H1 (cell line): ENCODE data around the gene DRGX. TPM values are rescaled to one million over a fixed set of nuclear protein-coding genes. Genes with fewer than 3 reads are reported as not detected.

Experiments used
- BRCA1 ChIP-seq: IDR thresholded peaks from 2 replicates; pipeline ENCODE4 v1.6.1; 2012; ENCODE audit warnings: low read depth, low read length, improper control_type of control experiment
- CHD1 ChIP-seq: IDR thresholded peaks from 2 replicates; pipeline ENCODE4 v1.6.1; 2012; ENCODE audit warnings: low read depth, low read length, improper control_type of control experiment
- CHD7 ChIP-seq: fragments of 300-600 bp; sonication (generic); IDR thresholded peaks from 2 replicates; pipeline ENCODE4 v1.7.1; 2012; ENCODE audit warnings: low read length, moderate library complexity, mild to moderate bottlenecking, inconsistent platforms; ENCODE audit not compliant: insufficient replicate concordance
- RAD21 ChIP-seq, 2 experiments: IDR thresholded peaks in 1 of 2; conservative IDR thresholded peaks in 1 of 2; 2 replicates each; pipeline ENCODE4 v1.6.1; 2011; ENCODE audit warnings: low read depth in 2 of 2, low read length in 2 of 2, improper control_type of control experiment in 1 of 2, inconsistent platforms in 1 of 2, mild to moderate bottlenecking in 1 of 2, moderate library complexity in 1 of 2
- RNF2 ChIP-seq: fragments of 200-900, 300-1000 bp; sonication (generic); IDR thresholded peaks from 2 replicates; pipeline ENCODE4 v1.7.1; 2016; ENCODE audit warnings: borderline replicate concordance, low read depth, mild to moderate bottlenecking, antibody characterized with exemption, low read length; ENCODE audit not compliant: poor library complexity, severe bottlenecking; ENCODE audit errors: missing control alignments
- RXRA ChIP-seq: IDR thresholded peaks from 2 replicates; pipeline ENCODE4 v1.6.1; 2011; ENCODE audit warnings: low read depth, mild to moderate bottlenecking, low read length, moderate library complexity; ENCODE audit not compliant: insufficient read depth
- SRF ChIP-seq: IDR thresholded peaks from 2 replicates; pipeline ENCODE4 v1.6.1; 2011; ENCODE audit warnings: mild to moderate bottlenecking, low read depth, low read length, moderate library complexity
- TAF7 ChIP-seq: optimal IDR thresholded peaks from 2 replicates; pipeline ENCODE3; 2011; ENCODE audit warnings: low read depth, mild to moderate bottlenecking, inconsistent platforms, low read length, moderate library complexity, borderline replicate concordance
- polyA plus RNA-seq, 7 experiments: library from polyadenylated mRNA; depleted of rRNA in 3 of 7; stranded (reverse) in 5 of 7; unstranded in 2 of 7; fragments of >200 nt in 5 of 7; fragments of 200-250 nt in 2 of 7; gene quantifications; 1 replicate in 5 of 7; 2 replicates in 1 of 7; 4 replicates in 1 of 7; pipeline versions ENCODE4 v1.2.1 to v1.2.3, GENCODE V29; 2011 to 2013; ENCODE audit warnings: missing spikeins in 2 of 7, mixed read lengths in 2 of 7
- total RNA-seq: library from RNA; stranded (reverse); fragmentation: NEBNext Ultra II Directional; extraction: Animal tissue kit (Norgen Biotek cat#: 25700); gene quantifications from 2 replicates; pipeline ENCODE4 v1.2.1, GENCODE V29; 2021

DRGX gene
- total and polyA plus RNA-seq, 2 of the 8 experiments (the other 6 are each of a cell fraction or from before 2014, with no cell fraction given): not detected

GRCh38 chr10:49382226-49382625, 13.7 kb downstream of the DRGX start (continued):
- TF ChIP-seq CHD7 (no peak), RNF2 (no peak), RAD21 (IDR thresholded peaks at IDR 0.05 in 1 of 2, conservative IDR thresholded peaks at IDR 0.05 in 1 of 2; ENCODE audit: low read depth in 2 of 2, low read length in 2 of 2) (no peak), TAF7 (no peak), CHD1 (no peak), SRF (no peak), RXRA (no peak), BRCA1 (no peak)
- TF ChIP-seq, all 59 proteins: peak for 0
